ENCODE data around the gene NFIA.

The NFIA gene

GRCh38 chr1:61132645-61133334 lies 50.4 kb downstream of the NFIA start:
- DNase-seq, result no peak

- DNase-seq, result no peak
Measured at GRCh38 chr1:61133335-61134019, 51.1 kb downstream of the NFIA start.

GRCh38 chr1:61135291-61135690 lies 52.9 kb downstream of the NFIA start:
- DNase-seq, result no peak

GRCh38 chr1:61138305-61138704 lies 55.9 kb downstream of the NFIA start:
- no peak for DNase-seq

- DNase-seq, result peak; percentile 39
Measured at GRCh38 chr1:61138921-61139774, 56.8 kb downstream of the NFIA start.

GRCh38 chr1:61139775-61140549 lies 57.6 kb downstream of the NFIA start:
- no peak for DNase-seq

GRCh38 chr1:61140778-61141177 lies 58.4 kb downstream of the NFIA start:
- DNase-seq, result no peak

- DNase-seq, result no peak
Measured at GRCh38 chr1:61141288-61142042, 59.1 kb downstream of the NFIA start.

GRCh38 chr1:61142043-61142440 lies 59.7 kb downstream of the NFIA start:
- DNase-seq, result no peak

GRCh38 chr1:61142726-61143500 lies 60.6 kb downstream of the NFIA start:
- no peak for DNase-seq

GRCh38 chr1:61143821-61144424 lies 61.6 kb downstream of the NFIA start:
- no peak for DNase-seq

GRCh38 chr1:61149010-61149860 lies 66.9 kb downstream of the NFIA start:
- no peak for DNase-seq

- no peak for DNase-seq
Measured at GRCh38 chr1:61151565-61151964, 69.2 kb downstream of the NFIA start.

GRCh38 chr1:61152066-61152465 lies 69.7 kb downstream of the NFIA start:
- no peak for DNase-seq

GRCh38 chr1:61152469-61153105 lies 70.2 kb downstream of the NFIA start:
- DNase-seq, result no peak

GRCh38 chr1:61156576-61157467 lies 74.5 kb downstream of the NFIA start:
- no peak for DNase-seq

GRCh38 chr1:61157468-61157987 lies 75.2 kb downstream of the NFIA start:
- DNase-seq, result no peak

GRCh38 chr1:61158591-61158990 lies 76.2 kb downstream of the NFIA start:
- no peak for DNase-seq

All from DMS 273 treated with DMSO at 0.1 percent for 48 hours (cell line).